Astrocyte (in vitro differentiated cells and primary cell): ENCODE measurements around the gene PPP2R2C. TPM values are rescaled to one million over a fixed set of nuclear protein-coding genes. Genes with fewer than 3 reads are reported as not detected.

Source experiments
- DNase-seq: peaks from one replicate; pipeline ENCODE4 v3.0.0-alpha.2; 2010; ENCODE audit warnings: low read depth
- FAIRE-seq: peaks from 2 replicates; lab custom pipeline; 2011; peaks lifted over from hg19 to GRCh38; lab: Jason Lieb, UNC
- H2AFZ ChIP-seq: 2 replicates; pipeline ENCODE4 v1.6.0; 2012; ENCODE audit warnings: low read depth, low read length, inconsistent platforms
- H3K27ac ChIP-seq: 2 replicates; pipeline ENCODE4 v1.5.1; 2011; ENCODE audit warnings: low read depth, low read length, inconsistent platforms
- H3K27me3 ChIP-seq: 2 replicates; pipeline ENCODE4 v1.6.0; 2011; ENCODE audit warnings: low read length, inconsistent platforms; ENCODE audit not compliant: insufficient read depth
- H3K36me3 ChIP-seq: 2 replicates; pipeline ENCODE4 v1.5.1; 2011; ENCODE audit warnings: low read length, inconsistent platforms; ENCODE audit not compliant: insufficient read depth
- H3K4me1 ChIP-seq: 2 replicates; pipeline ENCODE4 v1.5.1; 2011; ENCODE audit warnings: low read length, inconsistent platforms; ENCODE audit not compliant: insufficient read depth
- H3K4me2 ChIP-seq: 2 replicates; pipeline ENCODE4 v1.6.0; 2012; ENCODE audit warnings: low read length, inconsistent platforms
- H3K4me3 ChIP-seq: 2 replicates; pipeline ENCODE4 v1.5.1; 2011; ENCODE audit warnings: low read depth, mild to moderate bottlenecking, low read length, inconsistent platforms; ENCODE audit not compliant: insufficient read depth
- H3K79me2 ChIP-seq: 2 replicates; pipeline ENCODE4 v1.6.0; 2012; ENCODE audit warnings: mild to moderate bottlenecking, low read length, inconsistent platforms; ENCODE audit not compliant: insufficient read depth
- H3K9ac ChIP-seq: 2 replicates; pipeline ENCODE4 v1.6.0; 2012; ENCODE audit warnings: mild to moderate bottlenecking, low read length, inconsistent platforms
- H3K9me3 ChIP-seq: 2 replicates; pipeline ENCODE4 v1.5.1; 2012; ENCODE audit warnings: low read depth, mild to moderate bottlenecking, low read length, inconsistent platforms; ENCODE audit not compliant: insufficient read depth
- H4K20me1 ChIP-seq: 2 replicates; pipeline ENCODE4 v1.6.0; 2012; ENCODE audit warnings: low read length, inconsistent platforms; ENCODE audit not compliant: insufficient read depth
- H3K27ac Mint-ChIP-seq: one replicate; pipeline ENCODE4 v1.8.0; 2021; ENCODE audit warnings: mild to moderate bottlenecking, mixed read lengths; ENCODE audit not compliant: unreplicated experiment
- H3K27me3 Mint-ChIP-seq: one replicate; pipeline ENCODE4 v1.8.0; 2021; ENCODE audit warnings: low read depth, mixed read lengths; ENCODE audit not compliant: unreplicated experiment
- H3K36me3 Mint-ChIP-seq: one replicate; pipeline ENCODE4 v1.8.0; 2021; ENCODE audit warnings: low read depth, mixed read lengths; ENCODE audit not compliant: unreplicated experiment
- H3K4me1 Mint-ChIP-seq: one replicate; pipeline ENCODE4 v1.8.0; 2021; ENCODE audit warnings: low read depth, mixed read lengths; ENCODE audit not compliant: unreplicated experiment
- H3K4me3 Mint-ChIP-seq: one replicate; pipeline ENCODE4 v1.8.0; 2021; ENCODE audit warnings: mild to moderate bottlenecking, moderate library complexity, mixed read lengths; ENCODE audit not compliant: unreplicated experiment
- H3K9me3 Mint-ChIP-seq: one replicate; pipeline ENCODE4 v1.8.0; 2021; ENCODE audit warnings: mild to moderate bottlenecking, mixed read lengths; ENCODE audit not compliant: unreplicated experiment
- EZH2 ChIP-seq: IDR thresholded peaks from 2 replicates; pipeline ENCODE4 v1.6.1; 2012; ENCODE audit warnings: mild to moderate bottlenecking, low read length, inconsistent platforms; ENCODE audit not compliant: insufficient read depth
- total RNA-seq: library from RNA; stranded (reverse); gene quantifications from 2 replicates; pipeline ENCODE4 v1.2.1, GENCODE V29; 2021
- TF ChIP-seq, protein P1 (sequence below): IDR thresholded peaks from 2 replicates; pipeline ENCODE4 v1.5.1; 2011; ENCODE audit warnings: low read depth, mild to moderate bottlenecking, inconsistent platforms, low read length, moderate library complexity; ENCODE audit not compliant: insufficient read depth

The PPP2R2C gene
- total RNA-seq, 1 donor from 2014 or later: 1.1 TPM

DNA sequence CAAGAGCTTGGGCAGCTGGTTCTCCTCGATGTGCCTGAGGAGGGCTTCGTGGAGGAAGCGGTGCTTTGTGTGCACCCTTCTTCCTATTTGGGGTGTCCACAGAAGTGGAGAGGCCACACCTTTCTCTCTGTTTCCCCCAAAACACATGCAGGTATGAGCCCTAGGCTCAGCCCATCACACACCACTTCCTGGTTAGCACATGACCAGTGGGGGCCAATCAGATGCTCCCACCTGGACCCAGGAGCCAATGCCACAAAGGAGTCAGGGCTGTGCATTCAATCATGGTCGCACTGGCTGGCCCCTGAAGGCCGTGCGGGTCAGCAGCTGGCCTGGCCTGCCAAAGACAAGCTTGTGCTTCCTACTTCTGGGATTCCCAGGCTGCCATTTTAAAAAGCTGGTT is 51.4 kb downstream of the PPP2R2C start:
- H3K4me1 ChIP-seq: no peaks in the 10 kb centered on the region
- H3K4me3 ChIP-seq: no peak overlapping the region
- no peaks in the 10 kb centered on the region for H3K36me3 ChIP-seq
- Mint-ChIP-seq H3K9me3 (no peaks in the 10 kb centered on the region), H3K36me3 (no peaks in the 10 kb centered on the region), H3K4me3 (no peak overlapping the region), H3K27ac (no peak overlapping the region), H3K27me3 (peaks cover 37% of the 10 kb centered on the region), H3K4me1 (no peaks in the 10 kb centered on the region)
- TF ChIP-seq, protein P1, sequence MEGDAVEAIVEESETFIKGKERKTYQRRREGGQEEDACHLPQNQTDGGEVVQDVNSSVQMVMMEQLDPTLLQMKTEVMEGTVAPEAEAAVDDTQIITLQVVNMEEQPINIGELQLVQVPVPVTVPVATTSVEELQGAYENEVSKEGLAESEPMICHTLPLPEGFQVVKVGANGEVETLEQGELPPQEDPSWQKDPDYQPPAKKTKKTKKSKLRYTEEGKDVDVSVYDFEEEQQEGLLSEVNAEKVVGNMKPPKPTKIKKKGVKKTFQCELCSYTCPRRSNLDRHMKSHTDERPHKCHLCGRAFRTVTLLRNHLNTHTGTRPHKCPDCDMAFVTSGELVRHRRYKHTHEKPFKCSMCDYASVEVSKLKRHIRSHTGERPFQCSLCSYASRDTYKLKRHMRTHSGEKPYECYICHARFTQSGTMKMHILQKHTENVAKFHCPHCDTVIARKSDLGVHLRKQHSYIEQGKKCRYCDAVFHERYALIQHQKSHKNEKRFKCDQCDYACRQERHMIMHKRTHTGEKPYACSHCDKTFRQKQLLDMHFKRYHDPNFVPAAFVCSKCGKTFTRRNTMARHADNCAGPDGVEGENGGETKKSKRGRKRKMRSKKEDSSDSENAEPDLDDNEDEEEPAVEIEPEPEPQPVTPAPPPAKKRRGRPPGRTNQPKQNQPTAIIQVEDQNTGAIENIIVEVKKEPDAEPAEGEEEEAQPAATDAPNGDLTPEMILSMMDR: no peak
- TF ChIP-seq EZH2: no peak
- no peaks in the 10 kb centered on the region for H3K79me2 ChIP-seq
- no peaks in the 10 kb centered on the region for H3K9me3 ChIP-seq
- H3K9ac ChIP-seq: no peak overlapping the region
- FAIRE-seq (no peak), DNase-seq (no peak)
- H3K27ac ChIP-seq: no peak overlapping the region
- no peak overlapping the region for H2AFZ ChIP-seq
- H3K4me2 ChIP-seq: no peak overlapping the region
- H3K27me3 ChIP-seq: no peaks in the 10 kb centered on the region
- H4K20me1 ChIP-seq: no peaks in the 10 kb centered on the region

- Histone ChIP-seq H3K79me2 (no peaks in the 10 kb centered on the region), H3K4me3 (no peak overlapping the region), H3K27ac (no peak overlapping the region), H3K27me3 (no peaks in the 10 kb centered on the region), H3K4me1 (no peaks in the 10 kb centered on the region), H3K9ac (no peak overlapping the region), H2AFZ (no peak overlapping the region), H3K36me3 (no peaks in the 10 kb centered on the region), H4K20me1 (no peaks in the 10 kb centered on the region), H3K4me2 (no peak overlapping the region), H3K9me3 (no peaks in the 10 kb centered on the region)
- Mint-ChIP-seq H3K27me3 (peaks cover 35% of the 10 kb centered on the region), H3K4me1 (no peaks in the 10 kb centered on the region), H3K4me3 (no peak overlapping the region), H3K9me3 (no peaks in the 10 kb centered on the region), H3K27ac (no peak overlapping the region), H3K36me3 (no peaks in the 10 kb centered on the region)
- no peak for TF ChIP-seq EZH2
- TF ChIP-seq, protein P1: no peak
- no peak for FAIRE-seq
- DNase-seq: no peak
These were observed 52.4 kb downstream of the PPP2R2C start for GRCh38 chr4:6420036-6420435.

DNA sequence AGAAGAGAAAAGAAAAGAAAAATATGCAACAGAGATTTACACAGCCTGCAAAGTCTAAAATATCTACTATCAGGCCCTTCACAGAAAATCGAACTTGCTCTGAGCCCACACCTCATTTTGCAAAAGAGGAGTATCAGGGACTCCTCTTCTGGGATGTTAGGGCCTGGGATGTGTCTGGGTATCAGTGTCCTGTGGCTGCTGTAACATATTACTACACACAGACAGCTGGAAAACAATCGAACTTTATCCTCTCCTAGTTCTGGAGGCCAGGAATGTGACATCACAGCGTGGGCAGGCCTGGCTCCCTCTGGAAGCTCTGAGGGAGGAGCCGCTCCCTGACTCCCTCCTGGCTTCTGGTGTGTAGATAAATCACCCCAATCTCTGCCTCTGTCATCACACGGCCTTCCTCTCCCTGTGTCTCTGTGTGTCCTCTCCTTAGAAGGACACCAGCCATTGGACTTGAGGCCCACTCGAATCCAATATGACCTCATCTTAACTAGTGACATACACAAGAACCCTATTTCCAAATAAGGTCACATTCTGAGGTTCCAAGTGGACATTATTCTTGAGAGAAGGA is 52.9 kb downstream of the PPP2R2C start:
- no peak overlapping the region for H3K4me2 ChIP-seq
- H2AFZ ChIP-seq: no peak overlapping the region
- peaks cover 34% of the 10 kb centered on the region for H3K27me3 Mint-ChIP-seq
- no peaks in the 10 kb centered on the region for H4K20me1 ChIP-seq
- FAIRE-seq: no peak
- H3K27ac ChIP-seq: no peak overlapping the region
- no peaks in the 10 kb centered on the region for H3K9me3 Mint-ChIP-seq
- no peak overlapping the region for H3K9ac ChIP-seq
- no peak for DNase-seq
- H3K4me1 ChIP-seq: no peaks in the 10 kb centered on the region
- H3K36me3 ChIP-seq: no peaks in the 10 kb centered on the region
- no peak overlapping the region for H3K27ac Mint-ChIP-seq
- no peaks in the 10 kb centered on the region for H3K79me2 ChIP-seq
- H3K36me3 Mint-ChIP-seq: no peaks in the 10 kb centered on the region
- H3K9me3 ChIP-seq: no peaks in the 10 kb centered on the region
- no peaks in the 10 kb centered on the region for H3K27me3 ChIP-seq
- no peaks in the 10 kb centered on the region for H3K4me1 Mint-ChIP-seq
- no peak overlapping the region for H3K4me3 ChIP-seq
- TF ChIP-seq EZH2: no peak
- TF ChIP-seq, protein P1: no peak
- H3K4me3 Mint-ChIP-seq: no peak overlapping the region
